MCF 10A (cell line): ENCODE measurements around the gene ENO2. TPM values are rescaled to one million over a fixed set of nuclear protein-coding genes. Genes with fewer than 3 reads are reported as not detected.

Experiments used
- BruUV-seq: library from RNA; stranded (reverse); fragments of 400-500 nt; replicated peaks from 2 replicates; lab custom pipeline; 2021; lab: Mats Ljungman, UMichigan
- CTCF ChIA-PET: fragments of 300-600 bp; sonication (Branson Sonifier 250); formaldehyde crosslinking; extraction: SDS; loops from one replicate; lab custom pipeline; 2021; ENCODE audit warnings: antibody characterized with exemption, inconsistent platforms; lab: Yijun Ruan, JAX
- POLR2A ChIA-PET: fragments of 300-600, 350-650 bp; sonication (Branson Sonifier 250); formaldehyde crosslinking; extraction: SDS; loops from one replicate; lab custom pipeline; 2020; ENCODE audit warnings: antibody characterized with exemption, inconsistent platforms; lab: Yijun Ruan, JAX
- DNase-seq: peaks from one replicate; pipeline ENCODE4 v3.0.0-alpha.2; 2018; ENCODE audit not compliant: unreplicated experiment
- H3K27ac Mint-ChIP-seq: one replicate; pipeline ENCODE4 v1.8.0; 2022; ENCODE audit warnings: mild to moderate bottlenecking, low read depth, mixed read lengths; ENCODE audit not compliant: unreplicated experiment
- H3K27me3 Mint-ChIP-seq: one replicate; pipeline ENCODE4 v1.8.0; 2022; ENCODE audit warnings: mixed read lengths; ENCODE audit not compliant: insufficient read depth, unreplicated experiment
- H3K36me3 Mint-ChIP-seq: one replicate; pipeline ENCODE4 v1.8.0; 2022; ENCODE audit warnings: mild to moderate bottlenecking, moderate library complexity, mixed read lengths; ENCODE audit not compliant: insufficient read depth, unreplicated experiment
- H3K4me1 Mint-ChIP-seq: one replicate; pipeline ENCODE4 v1.8.0; 2022; ENCODE audit warnings: mixed read lengths; ENCODE audit not compliant: insufficient read depth, unreplicated experiment
- H3K4me3 Mint-ChIP-seq: one replicate; pipeline ENCODE4 v1.8.0; 2022; ENCODE audit warnings: mild to moderate bottlenecking, moderate library complexity, mixed read lengths; ENCODE audit not compliant: unreplicated experiment
- H3K9me3 Mint-ChIP-seq: one replicate; pipeline ENCODE4 v1.8.0; 2022; ENCODE audit warnings: mixed read lengths; ENCODE audit not compliant: unreplicated experiment
- CTCF ChIP-seq: fragments of 200-600 bp; IDR thresholded peaks from one replicate; pipeline ENCODE4 v1.8.0; 2022; ENCODE audit warnings: antibody characterized with exemption, mild to moderate bottlenecking; ENCODE audit not compliant: unreplicated experiment
- intact Hi-C: fragments of 100-400 bp; cut with micrococcal nuclease; formaldehyde crosslinking; loops from 2 replicates; pipeline ENCODE4 v1.14.1; 2022
- total RNA-seq: library from RNA; stranded (reverse); gene quantifications from 2 replicates; pipeline ENCODE4 v1.2.3, GENCODE V29; 2022

ENO2 gene
- total RNA-seq, 1 experiment from 2014 or later = 0.30 TPM

DNA sequence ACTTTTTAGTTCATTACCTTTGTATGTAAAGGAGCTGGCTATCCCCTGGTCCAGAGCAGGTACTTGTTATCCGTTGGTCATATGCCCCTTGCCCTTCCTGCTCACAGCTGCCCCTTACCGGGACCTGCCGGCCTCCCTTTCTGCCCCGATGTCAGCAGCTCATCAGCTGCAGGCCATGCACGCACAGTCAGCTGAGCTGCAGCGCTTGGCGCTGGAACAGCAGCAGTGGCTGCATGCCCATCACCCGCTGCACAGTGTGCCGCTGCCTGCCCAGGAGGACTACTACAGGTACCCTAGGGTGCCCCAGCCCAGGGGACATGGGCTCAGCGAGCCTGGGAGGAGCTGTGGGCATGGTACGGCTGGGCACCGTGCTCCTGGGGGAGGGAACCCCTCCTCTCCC, 26.9 kb downstream of the ENO2 start:
- DNase-seq = no peak
- CTCF ChIA-PET = interaction anchor here (0.9 to 9.7 kb wide), 4 partner anchors 18 to 69 kb away, joined by 3 to 114 read pairs (median 12); partner anchors contain the start of gene SPSB2
- no TSS peak for BruUV-seq
- H3K36me3 Mint-ChIP-seq = peaks cover 94% of the 10 kb centered on the region
- H3K9me3 Mint-ChIP-seq = no peaks in the 10 kb centered on the region
- no peaks in the 10 kb centered on the region for H3K27me3 Mint-ChIP-seq
- peak overlapping the region; percentile 81 for H3K27ac Mint-ChIP-seq
- POLR2A ChIA-PET = interaction anchor here (0.9 to 2.9 kb wide), 4 partner anchors 16 to 73 kb away, joined by 3 to 29 read pairs (median 4); partner anchors contain the start of gene LRRC23
- TF ChIP-seq CTCF = no peak
- no peak overlapping the region for H3K4me3 Mint-ChIP-seq
- intact Hi-C loops = no loop called here
- H3K4me1 Mint-ChIP-seq = peaks cover 25% of the 10 kb centered on the region

GRCh38 chr12:6941782-6942181, 27.4 kb downstream of the ENO2 start:
- Mint-ChIP-seq H3K27me3 (no peaks in the 10 kb centered on the region), H3K36me3 (peaks cover 91% of the 10 kb centered on the region), H3K4me3 (no peak overlapping the region), H3K4me1 (peaks cover 23% of the 10 kb centered on the region), H3K27ac (no peak overlapping the region), H3K9me3 (no peaks in the 10 kb centered on the region)
- intact Hi-C loops = no loop called here
- no peak for DNase-seq
- POLR2A ChIA-PET = interaction anchor here (0.9 to 6.8 kb wide), 5 partner anchors 15 to 73 kb away, joined by 3 to 495 read pairs (median 29); partner anchors contain the start of genes ATN1 and LRRC23
- no peak for TF ChIP-seq CTCF
- CTCF ChIA-PET = interaction anchor here (1.1 to 9.7 kb wide), 4 partner anchors 19 to 69 kb away, joined by 6 to 114 read pairs (median 12); partner anchors contain the start of gene SPSB2
- BruUV-seq = no TSS peak

GRCh38 chr12:6942331-6942665, 27.9 kb downstream of the ENO2 start:
- ChIA-PET POLR2A (interaction anchor here (0.9 to 6.8 kb wide), 7 partner anchors 15 to 75 kb away, joined by 3 to 495 read pairs (median 62); partner anchors contain the start of genes ATN1, EMG1, LPCAT3 and PHB2), CTCF (interaction anchor here (0.6 to 9.7 kb wide), 4 partner anchors 19 to 219 kb away, joined by 3 to 114 read pairs (median 14); partner anchors contain the start of gene COPS7A)
- no peak for TF ChIP-seq CTCF
- peaks cover 89% of the 10 kb centered on the region for H3K36me3 Mint-ChIP-seq
- BruUV-seq = no TSS peak
- no peak overlapping the region for H3K27ac Mint-ChIP-seq
- H3K27me3 Mint-ChIP-seq = no peaks in the 10 kb centered on the region
- H3K4me1 Mint-ChIP-seq = peaks cover 26% of the 10 kb centered on the region
- intact Hi-C loops = no loop called here
- DNase-seq = no peak
- no peaks in the 10 kb centered on the region for H3K9me3 Mint-ChIP-seq
- H3K4me3 Mint-ChIP-seq = peak overlapping the region; percentile 19

DNA sequence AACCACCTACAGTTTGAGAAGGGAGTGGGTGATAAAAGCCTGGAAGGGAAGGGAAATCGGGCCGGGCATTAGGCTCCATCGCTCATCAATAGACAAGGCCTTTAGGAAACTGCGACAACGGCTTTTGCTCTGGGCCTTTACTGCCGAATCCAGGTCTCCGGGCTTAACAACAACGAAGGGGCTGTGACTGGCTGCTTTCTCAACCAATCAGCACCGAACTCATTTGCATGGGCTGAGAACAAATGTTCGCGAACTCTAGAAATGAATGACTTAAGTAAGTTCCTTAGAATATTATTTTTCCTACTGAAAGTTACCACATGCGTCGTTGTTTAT, 29.0 kb downstream of the ENO2 start:
- no peaks in the 10 kb centered on the region for H3K9me3 Mint-ChIP-seq
- ChIA-PET CTCF (interaction anchor here (0.6 to 5.5 kb wide), 15 partner anchors 14 to 169 kb away, joined by 3 to 160 read pairs (median 7); partner anchors contain the start of genes C1RL, C1S, SPSB2 and TPI1), POLR2A (interaction anchor here (0.6 to 6.8 kb wide), 27 partner anchors 11 to 280 kb away, joined by 3 to 495 read pairs (median 5); partner anchors contain the start of genes ATN1, C1RL, C1S and CDCA3)
- TF ChIP-seq CTCF = no peak
- peak overlapping the region; percentile 98 for H3K27ac Mint-ChIP-seq
- BruUV-seq = no TSS peak
- H3K36me3 Mint-ChIP-seq = peaks cover 78% of the 10 kb centered on the region
- H3K27me3 Mint-ChIP-seq = no peaks in the 10 kb centered on the region
- H3K4me1 Mint-ChIP-seq = peaks cover 30% of the 10 kb centered on the region
- intact Hi-C loops = no loop called here
- DNase-seq = peak; percentile 91
- peak overlapping the region; percentile 85 for H3K4me3 Mint-ChIP-seq
